H9 (cell line): ENCODE data around the gene SDC4. TPM values are rescaled to one million over a fixed set of nuclear protein-coding genes. Genes with fewer than 3 reads are reported as not detected.

Experiments
- DNase-seq: peaks from one replicate; pipeline ENCODE4 v3.0.0-alpha.2; 2017
- H2AFZ ChIP-seq: one replicate; pipeline ENCODE4 v1.6.1; 2013; ENCODE audit warnings: mild to moderate bottlenecking, low read length, control low read depth, moderate library complexity
- H2AK5ac ChIP-seq: 2 replicates; pipeline ENCODE4 v1.6.1; 2013; ENCODE audit warnings: low read length, control low read depth, mixed read lengths; ENCODE audit not compliant: insufficient read length
- H2BK120ac ChIP-seq: one replicate; pipeline ENCODE4 v1.6.1; 2013; ENCODE audit warnings: low read depth, mild to moderate bottlenecking, low read length, control low read depth, inconsistent platforms; ENCODE audit not compliant: poor library complexity, severe bottlenecking
- H2BK12ac ChIP-seq: 2 replicates; pipeline ENCODE4 v1.6.1; 2013; ENCODE audit warnings: low read length, control low read depth, mixed read lengths, low read depth; ENCODE audit not compliant: insufficient read length
- H2BK15ac ChIP-seq: 2 replicates; pipeline ENCODE4 v1.6.1; 2013; ENCODE audit warnings: low read depth, low read length, control low read depth
- H2BK20ac ChIP-seq: one replicate; pipeline ENCODE4 v1.6.1; 2013; ENCODE audit warnings: low read depth, mild to moderate bottlenecking, low read length, control low read depth, inconsistent platforms; ENCODE audit not compliant: poor library complexity, severe bottlenecking
- H2BK5ac ChIP-seq: 2 replicates; pipeline ENCODE4 v1.6.1; 2013; ENCODE audit warnings: low read length, control low read depth, mixed read lengths; ENCODE audit not compliant: insufficient read length
- H3K14ac ChIP-seq: 2 replicates; pipeline ENCODE4 v1.6.1; 2013; ENCODE audit warnings: low read length, control low read depth; ENCODE audit not compliant: insufficient read depth
- H3K18ac ChIP-seq: 2 replicates; pipeline ENCODE4 v1.6.1; 2013; ENCODE audit warnings: low read depth, mild to moderate bottlenecking, mixed read lengths, low read length, control low read depth; ENCODE audit not compliant: insufficient read length
- H3K23ac ChIP-seq: 2 replicates; pipeline ENCODE4 v1.6.1; 2013; ENCODE audit warnings: low read length, control low read depth, mixed read lengths, low read depth; ENCODE audit not compliant: insufficient read length
- H3K23me2 ChIP-seq: 2 replicates; pipeline ENCODE4 v1.6.1; 2013; ENCODE audit warnings: low read depth, mild to moderate bottlenecking, mixed read lengths, low read length, control low read depth; ENCODE audit not compliant: insufficient read length, poor library complexity, severe bottlenecking
- H3K27ac ChIP-seq: 2 replicates; pipeline ENCODE4 v1.5.1; 2013; ENCODE audit warnings: low read length, control low read depth, mixed read lengths, low read depth; ENCODE audit not compliant: insufficient read length
- H3K27me3 ChIP-seq: 2 replicates; pipeline ENCODE4 v1.6.1; 2013; ENCODE audit warnings: low read length, control low read depth, inconsistent platforms; ENCODE audit not compliant: insufficient read depth
- H3K4ac ChIP-seq: 2 replicates; pipeline ENCODE4 v1.6.1; 2013; ENCODE audit warnings: low read depth, mild to moderate bottlenecking, control low read depth, inconsistent platforms, low read length, moderate library complexity
- H3K4me1 ChIP-seq: 2 replicates; pipeline ENCODE4 v1.6.1; 2013; ENCODE audit warnings: low read length, control low read depth, inconsistent platforms; ENCODE audit not compliant: insufficient read depth
- H3K4me2 ChIP-seq: 2 replicates; pipeline ENCODE4 v1.6.1; 2013; ENCODE audit warnings: low read length, control low read depth, mixed read lengths; ENCODE audit not compliant: insufficient read length, insufficient read depth
- H3K56ac ChIP-seq: 2 replicates; pipeline ENCODE4 v1.6.1; 2013; ENCODE audit warnings: low read depth, mild to moderate bottlenecking, mixed read lengths, low read length, control low read depth; ENCODE audit not compliant: insufficient read length
- H3K79me1 ChIP-seq: 2 replicates; pipeline ENCODE4 v1.6.1; 2013; ENCODE audit warnings: low read depth, mild to moderate bottlenecking, moderate library complexity, low read length, control low read depth, inconsistent platforms; ENCODE audit not compliant: insufficient read depth, poor library complexity, severe bottlenecking
- H3K79me2 ChIP-seq: 2 replicates; pipeline ENCODE4 v1.6.1; 2013; ENCODE audit warnings: low read length, control low read depth, inconsistent platforms; ENCODE audit not compliant: insufficient read depth
- H3K9ac ChIP-seq: 2 replicates; pipeline ENCODE4 v1.6.1; 2013; ENCODE audit warnings: low read length, control low read depth, mixed read lengths; ENCODE audit not compliant: insufficient read length; ENCODE audit errors: extremely low read depth
- H3K9me3 ChIP-seq: one replicate; pipeline ENCODE4 v1.6.1; 2013; ENCODE audit warnings: low read depth, low read length, inconsistent platforms; ENCODE audit not compliant: control insufficient read depth
- H3T11ph ChIP-seq: one replicate; pipeline ENCODE4 v1.6.1; 2013; ENCODE audit warnings: mild to moderate bottlenecking, low read length, control low read depth, inconsistent platforms
- H4K20me1 ChIP-seq: one replicate; pipeline ENCODE4 v1.6.1; 2013; ENCODE audit not compliant: control insufficient read depth, insufficient read length, insufficient read depth
- H4K5ac ChIP-seq: 2 replicates; pipeline ENCODE4 v1.6.1; 2013; ENCODE audit warnings: low read depth, mild to moderate bottlenecking, mixed read lengths, low read length, control low read depth; ENCODE audit not compliant: insufficient read length
- H4K8ac ChIP-seq: replicated peaks from 2 replicates; pipeline ENCODE4 v1.6.1; 2013; ENCODE audit warnings: low read length, control low read depth, mixed read lengths, low read depth; ENCODE audit not compliant: insufficient read length
- H4K91ac ChIP-seq: 2 replicates; pipeline ENCODE4 v1.6.1; 2013; ENCODE audit warnings: low read depth, mild to moderate bottlenecking, moderate library complexity, mixed read lengths, low read length, control low read depth; ENCODE audit not compliant: insufficient read length
- H3K27ac Mint-ChIP-seq, 3 experiments: 2 replicates in 2 of 3; 3 replicates in 1 of 3; pipeline ENCODE4 v1.8.0; 2020 to 2021; ENCODE audit warnings: mixed read lengths in 3 of 3, mild to moderate bottlenecking in 1 of 3, moderate library complexity in 1 of 3
- H3K27me3 Mint-ChIP-seq: 2 replicates; pipeline ENCODE4 v1.8.0; 2021; ENCODE audit warnings: low read depth, mild to moderate bottlenecking, moderate library complexity, mixed read lengths
- H3K36me3 Mint-ChIP-seq, 3 experiments: 2 replicates in 2 of 3; 3 replicates in 1 of 3; pipeline ENCODE4 v1.8.0; 2020 to 2021; ENCODE audit warnings: low read depth in 3 of 3, mixed read lengths in 3 of 3; ENCODE audit not compliant: insufficient read depth in 1 of 3
- H3K4me1 Mint-ChIP-seq, 2 experiments: 2 replicates each; pipeline ENCODE4 v1.8.0; 2020; ENCODE audit warnings: mixed read lengths in 2 of 2
- H3K4me3 Mint-ChIP-seq, 2 experiments: 2 replicates in 1 of 2; 3 replicates in 1 of 2; pipeline ENCODE4 v1.8.0; 2020 to 2021; ENCODE audit warnings: mild to moderate bottlenecking in 2 of 2, mixed read lengths in 2 of 2, moderate library complexity in 1 of 2
- H3K9me3 Mint-ChIP-seq, 2 experiments: 2 replicates in 1 of 2; 3 replicates in 1 of 2; pipeline ENCODE4 v1.8.0; 2020; ENCODE audit warnings: mild to moderate bottlenecking in 2 of 2, mixed read lengths in 2 of 2, moderate library complexity in 1 of 2
- CTCF ChIP-seq: fragments of 200-600 bp; sonication (generic); conservative IDR thresholded peaks from 3 replicates; pipeline ENCODE4 v1.8.0; 2021; ENCODE audit warnings: antibody characterized with exemption, mild to moderate bottlenecking
- WGBS: extraction: QIAGEN DNeasy Blood & Tissue Kit; methylation state at CpG from one replicate; pipeline ENCODE4 v1.1.7; 2013; ENCODE audit warnings: missing lambda C conversion rate, low lambda C conversion rate, mixed read lengths; ENCODE audit not compliant: insufficient read length; ENCODE audit errors: extremely low coverage; 5-methylcytosine and 5-hydroxymethylcytosine counted together
- total RNA-seq: library from RNA; stranded (reverse); gene quantifications from 2 replicates; pipeline ENCODE4 v1.2.1, GENCODE V29; 2021

SDC4 gene
- total RNA-seq, 1 experiment from 2014 or later, result 50.7 TPM

- Histone ChIP-seq H3K9me3 (no peaks in the 10 kb centered on the region), H4K20me1 (no peaks in the 10 kb centered on the region), H4K5ac (no peak overlapping the region), H2BK15ac (no peak overlapping the region), H3K14ac (no peak overlapping the region), H3K18ac (no peak overlapping the region), H3K79me1 (no peaks in the 10 kb centered on the region), H2BK120ac (no peak overlapping the region), H2BK12ac (no peak overlapping the region), H3K56ac (no peak overlapping the region), H3K4ac (no peak overlapping the region), H3K27ac (no peak overlapping the region), H3K79me2 (no peaks in the 10 kb centered on the region), H3K27me3 (no peaks in the 10 kb centered on the region), H3K9ac (no peak overlapping the region), H4K91ac (no peak overlapping the region), H2BK20ac (no peak overlapping the region), H3K23me2 (peaks cover 5% of the 10 kb centered on the region), H3K4me1 (no peaks in the 10 kb centered on the region), H4K8ac (no peak overlapping the region), H2AK5ac (no peak overlapping the region), H2AFZ (no peak overlapping the region), H3T11ph (no peak overlapping the region), H3K23ac (no peak overlapping the region), H3K4me2 (no peak overlapping the region), H2BK5ac (no peak overlapping the region)
- peaks cover 3 to 6% of the 10 kb centered on the region in 2 experiments; a peak in 4 of 5 replicates for H3K9me3 Mint-ChIP-seq
- H3K4me3 Mint-ChIP-seq, result no peak overlapping the region
- peak; percentile 64 for TF ChIP-seq CTCF
- peaks cover 8 to 13% of the 10 kb centered on the region in 2 experiments; a peak in 3 of 4 replicates for H3K4me1 Mint-ChIP-seq
- no peaks in the 10 kb centered on the region for H3K36me3 Mint-ChIP-seq
- WGBS, result no CpG with 5 or more reads among the region's 4 CpGs
- DNase-seq, result peak; percentile 90
- no peak overlapping the region for H3K27ac Mint-ChIP-seq
- H3K27me3 Mint-ChIP-seq, result peaks cover 19% of the 10 kb centered on the region
Measured at GRCh38 chr20:45300961-45301360, 47.3 kb downstream of the SDC4 start.
